GM12865 (cell line): ENCODE results near the gene PCBP3.

Experiments used
- DNase-seq: peaks from one replicate; pipeline ENCODE4 v3.0.0; 2010; ENCODE audit warnings: low read depth
- H3K4me3 ChIP-seq: 2 replicates; pipeline ENCODE4 v1.5.1; 2011; ENCODE audit warnings: mild to moderate bottlenecking, low read depth, low read length, control low read depth
- TF ChIP-seq, protein P1 (sequence below): IDR thresholded peaks from 2 replicates; pipeline ENCODE4 v1.5.1; 2011; ENCODE audit warnings: low read length, control low read depth, low read depth, inconsistent platforms; ENCODE audit not compliant: insufficient read depth; ENCODE audit errors: missing control alignments

The PCBP3 gene

DNA sequence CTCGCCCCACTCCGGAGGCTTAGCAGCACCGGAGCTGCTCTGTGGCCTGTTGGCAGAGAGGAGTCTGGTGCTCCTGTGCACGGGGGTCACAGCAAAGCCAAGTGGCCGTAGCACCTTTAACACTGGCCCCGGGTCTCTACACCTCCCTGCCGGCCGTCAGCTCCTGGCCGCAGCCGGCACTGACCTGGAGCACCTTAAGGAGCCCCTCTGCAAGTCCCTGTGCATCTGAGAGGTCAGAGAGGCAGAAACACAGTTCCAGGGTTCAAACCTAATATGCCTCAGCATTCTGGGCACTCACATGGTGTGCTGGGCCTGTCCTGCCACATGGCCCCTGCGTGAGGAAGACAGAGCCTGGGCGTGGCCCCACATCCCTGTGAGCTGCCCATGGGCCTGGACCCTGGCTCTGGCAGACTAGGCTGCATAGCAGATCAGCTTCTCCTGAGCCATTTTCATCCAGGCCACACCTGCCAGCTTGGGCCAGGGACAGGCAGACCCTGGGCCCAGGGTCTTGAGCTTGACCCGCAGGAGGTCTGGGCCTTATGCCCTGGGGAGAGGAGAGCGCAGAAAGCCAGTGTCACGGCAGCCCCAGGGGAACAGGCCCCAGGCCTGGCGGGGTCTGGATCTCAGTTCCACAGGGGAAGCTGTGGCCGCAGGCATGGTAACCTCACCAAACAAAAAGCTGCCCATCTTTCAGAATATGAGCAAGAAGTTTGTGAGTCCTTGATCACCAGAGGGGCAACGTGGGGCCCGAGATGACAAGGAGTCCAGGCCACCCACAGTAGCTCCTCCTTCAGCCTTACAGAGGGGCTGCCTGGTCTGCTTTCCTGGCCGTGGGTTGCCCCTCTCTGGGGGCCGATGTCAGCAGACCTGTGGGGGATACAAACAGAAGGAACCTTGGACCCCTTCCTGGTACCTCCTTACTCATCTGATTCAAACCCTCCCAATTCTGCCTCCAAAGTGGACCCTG, 192.1 kb downstream of the PCBP3 start:
- TF ChIP-seq, protein P1, sequence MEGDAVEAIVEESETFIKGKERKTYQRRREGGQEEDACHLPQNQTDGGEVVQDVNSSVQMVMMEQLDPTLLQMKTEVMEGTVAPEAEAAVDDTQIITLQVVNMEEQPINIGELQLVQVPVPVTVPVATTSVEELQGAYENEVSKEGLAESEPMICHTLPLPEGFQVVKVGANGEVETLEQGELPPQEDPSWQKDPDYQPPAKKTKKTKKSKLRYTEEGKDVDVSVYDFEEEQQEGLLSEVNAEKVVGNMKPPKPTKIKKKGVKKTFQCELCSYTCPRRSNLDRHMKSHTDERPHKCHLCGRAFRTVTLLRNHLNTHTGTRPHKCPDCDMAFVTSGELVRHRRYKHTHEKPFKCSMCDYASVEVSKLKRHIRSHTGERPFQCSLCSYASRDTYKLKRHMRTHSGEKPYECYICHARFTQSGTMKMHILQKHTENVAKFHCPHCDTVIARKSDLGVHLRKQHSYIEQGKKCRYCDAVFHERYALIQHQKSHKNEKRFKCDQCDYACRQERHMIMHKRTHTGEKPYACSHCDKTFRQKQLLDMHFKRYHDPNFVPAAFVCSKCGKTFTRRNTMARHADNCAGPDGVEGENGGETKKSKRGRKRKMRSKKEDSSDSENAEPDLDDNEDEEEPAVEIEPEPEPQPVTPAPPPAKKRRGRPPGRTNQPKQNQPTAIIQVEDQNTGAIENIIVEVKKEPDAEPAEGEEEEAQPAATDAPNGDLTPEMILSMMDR, result no peak
- no peak overlapping the region for H3K4me3 ChIP-seq
- DNase-seq, result no peak

DNA sequence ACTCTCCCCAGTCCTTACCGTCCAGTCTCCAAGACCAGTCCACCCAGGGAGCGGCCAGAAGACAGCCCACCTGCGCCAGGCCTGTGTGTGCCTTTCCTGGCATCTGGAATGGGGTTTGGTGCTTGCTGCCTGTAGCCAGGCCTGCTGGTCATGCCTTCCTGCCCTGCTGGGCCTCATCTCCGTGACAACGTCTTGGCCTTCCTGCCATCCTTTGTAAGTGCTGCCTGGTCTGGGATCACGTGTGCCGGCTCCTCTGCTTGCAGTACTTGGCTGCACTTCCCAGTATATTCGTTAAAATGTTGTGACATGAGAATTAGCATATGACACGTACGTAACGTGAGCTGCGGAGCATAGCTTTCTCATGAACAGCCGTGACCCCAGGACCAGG, 192.7 kb downstream of the PCBP3 start:
- TF ChIP-seq, protein P1, result no peak
- no peak overlapping the region for H3K4me3 ChIP-seq
- DNase-seq, result no peak

DNA sequence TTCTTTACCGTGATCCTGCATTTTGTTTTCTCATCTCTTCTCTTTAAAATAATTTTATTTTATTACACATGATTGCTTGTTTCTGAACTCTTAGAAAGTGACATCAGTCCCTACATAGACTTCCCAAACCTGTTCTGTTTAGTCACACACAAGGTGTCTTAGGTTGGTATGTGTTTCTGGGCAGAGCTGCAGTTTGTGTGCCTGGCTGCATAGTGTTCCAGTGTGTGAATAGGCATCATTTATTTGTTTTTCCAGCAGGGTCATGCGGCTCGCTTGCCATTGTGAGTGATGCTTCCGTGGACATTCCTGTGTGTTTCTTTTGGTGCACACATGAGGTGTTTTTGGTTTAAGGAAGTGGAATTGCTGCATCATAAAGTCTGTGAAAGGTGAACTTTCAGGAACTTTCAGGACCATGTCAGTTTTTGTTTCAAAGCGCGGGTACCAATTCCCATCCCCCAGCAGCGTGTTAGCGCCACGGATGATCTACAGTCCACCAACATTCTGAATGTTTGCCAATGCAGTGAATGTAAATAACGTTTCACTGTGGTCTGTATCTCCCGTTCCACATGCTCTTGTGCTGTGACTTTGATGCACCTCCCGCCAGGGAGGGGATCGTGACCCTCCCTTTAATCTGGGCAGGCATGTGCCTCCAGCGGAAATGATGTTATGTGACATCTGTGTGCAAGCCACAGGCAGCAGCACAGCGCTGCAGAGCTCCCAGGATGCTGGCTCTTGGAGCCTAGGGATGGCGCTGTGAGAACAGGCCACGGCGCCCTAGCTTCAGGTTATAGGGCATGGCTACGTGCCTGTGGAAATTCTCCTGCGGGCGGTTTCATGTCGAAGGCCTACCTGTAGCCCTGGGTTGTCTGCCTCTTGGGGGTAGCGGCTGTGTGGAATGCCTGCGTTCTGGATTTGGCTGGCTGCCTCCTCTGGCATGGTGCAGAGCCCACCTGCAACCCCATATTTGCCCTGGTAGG, 193.5 kb downstream of the PCBP3 start:
- TF ChIP-seq, protein P1, result no peak
- H3K4me3 ChIP-seq, result no peak overlapping the region
- no peak for DNase-seq

DNA sequence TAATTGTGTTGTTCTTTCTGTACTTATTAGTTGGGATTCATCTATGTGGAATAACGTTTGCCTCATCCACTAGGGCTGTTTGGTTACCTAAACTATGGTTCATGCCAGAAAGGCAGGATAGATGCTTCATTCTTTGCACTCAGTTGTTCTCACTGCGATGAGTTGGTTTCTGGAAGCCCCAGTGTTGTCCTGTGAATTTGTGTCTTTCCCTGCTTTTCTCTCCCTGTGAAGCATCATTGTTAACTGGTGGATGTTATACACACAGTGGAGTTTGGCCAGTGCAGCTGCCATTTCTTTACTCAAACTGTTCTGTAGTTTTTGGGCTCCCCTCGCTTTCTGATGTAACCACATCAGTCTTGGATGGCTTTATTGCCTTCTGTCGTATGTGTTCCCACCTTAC, 194.4 kb downstream of the PCBP3 start:
- no peak overlapping the region for H3K4me3 ChIP-seq
- TF ChIP-seq, protein P1, result no peak
- DNase-seq, result no peak

DNA sequence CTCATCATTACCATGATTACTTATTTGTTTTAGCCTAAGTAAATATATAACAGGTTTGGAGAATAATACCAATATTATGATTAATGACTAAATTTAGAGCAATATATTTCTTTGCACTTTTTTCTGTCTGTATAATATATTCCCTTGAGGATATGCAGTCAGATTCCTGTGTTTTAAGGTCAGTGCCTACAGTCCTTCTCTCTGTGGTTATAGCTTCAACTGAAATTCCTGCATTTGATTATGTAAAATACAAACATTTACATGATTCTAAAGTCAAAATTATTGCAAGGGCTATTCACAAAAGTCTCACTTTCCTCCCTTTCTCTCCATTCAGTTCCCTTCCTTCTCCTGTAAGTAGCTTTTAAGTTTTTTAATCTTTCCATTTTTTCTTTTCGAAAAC, 195.1 kb downstream of the PCBP3 start:
- DNase-seq, result no peak
- no peak overlapping the region for H3K4me3 ChIP-seq
- TF ChIP-seq, protein P1, result no peak

DNA sequence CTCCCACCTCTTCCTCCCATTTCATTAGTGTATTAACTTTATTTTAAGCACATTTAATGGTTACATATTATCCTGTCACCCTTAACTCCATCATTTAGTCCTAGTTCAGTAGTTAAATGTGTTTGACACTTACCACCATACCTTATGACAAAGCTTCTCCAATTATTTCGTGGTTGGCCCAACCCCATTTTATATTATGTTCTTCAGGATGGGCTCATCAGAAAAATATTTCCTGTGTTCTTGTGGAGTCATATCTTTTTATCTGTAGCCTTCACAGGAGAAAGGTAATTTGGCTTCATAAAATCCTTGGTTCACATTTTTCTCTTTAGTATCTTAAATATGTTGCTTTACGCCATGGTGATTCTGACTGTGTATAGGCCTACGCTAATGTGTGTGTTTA, 195.7 kb downstream of the PCBP3 start:
- DNase-seq, result no peak
- TF ChIP-seq, protein P1, result no peak

More for the DNA sequence above, 195.7 kb downstream of the PCBP3 start:
- H3K4me3 ChIP-seq, result no peak overlapping the region
